Heart left ventricle (tissue), 13 donors: ENCODE results near the gene PRAMEF20.
"Not testable (repeated sequence)": the region's sequence is repeated elsewhere in the genome, so short reads cannot be mapped to it uniquely, and the experiment has no call there.

Source experiments
- POLR2A ChIP-seq, 2 donors: fragments of 450-650 bp; IDR thresholded peaks; one replicate each; pipeline ENCODE4 v1.6.1; 2017; ENCODE audit warnings: antibody characterized with exemption in 2 of 2, mild to moderate bottlenecking in 2 of 2, moderate library complexity in 2 of 2
- TF ChIP-seq, protein P1 (sequence below), 12 donors: fragments of 200-600 bp; sonication (generic) in 4 of 12; IDR thresholded peaks; one replicate each; pipeline versions ENCODE4 v1.5.0 to v1.8.0; 2018 to 2022; ENCODE audit warnings: antibody characterized with exemption in 12 of 12, mild to moderate bottlenecking in 5 of 12
- donor health status: ischemic (EF 13 %, LVEDD 7.1; RV severe dilation, severe dysfunction).
- donor health status: DM: no; HTN: yes; CAD: no.
- donor health status: DM: no; HTN: no; CAD: no.
- donor health status: ischemic (EF 25% LVEDD 6.9; RV normal size, moderate dysfunction).
- donor health status: ischemic (EF 25% LVEDD 5.7; RV mildly dilated, moderate dysfunction).
- donor health status: ischemic (EF 35%, LVEDD 5.7; RV mildly dilated, moderate dysfunction).
- donor health status: nonischemic (EF 11% LVEDD 7.7; RV severe dilation, severe dysfunction).
- donor health status: DM: yes; HTN: yes; CAD: no.
- donor health status: PGD.
- donor health status: ischemic (EF 29% LVEDD 5.4; RV normal size, mild dysfunction).
- donor health status: nonischemic (EF 23%, LVEDD 6.1; RV moderate dilation, normal function).

DNA sequence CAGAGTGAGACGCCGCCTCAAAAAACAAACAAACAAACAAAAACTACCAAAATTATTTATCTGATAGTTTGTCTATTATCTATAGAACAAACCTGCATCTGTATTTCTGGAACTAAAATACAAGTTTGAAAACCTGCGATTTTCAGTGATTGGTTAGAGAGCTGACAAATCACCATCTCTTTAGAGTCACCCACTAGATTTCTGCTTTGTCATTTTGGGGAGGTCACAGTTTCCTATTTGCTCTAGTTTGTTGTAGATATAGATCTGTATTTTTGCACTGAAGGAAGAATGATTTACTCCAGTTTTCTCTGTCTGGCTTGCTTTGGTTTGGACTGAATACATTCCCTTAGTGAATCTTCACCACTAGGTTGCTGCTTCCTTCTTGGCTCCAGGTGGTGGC lies 43.7 kb upstream of the PRAMEF20 start:
- TF ChIP-seq, protein P1, sequence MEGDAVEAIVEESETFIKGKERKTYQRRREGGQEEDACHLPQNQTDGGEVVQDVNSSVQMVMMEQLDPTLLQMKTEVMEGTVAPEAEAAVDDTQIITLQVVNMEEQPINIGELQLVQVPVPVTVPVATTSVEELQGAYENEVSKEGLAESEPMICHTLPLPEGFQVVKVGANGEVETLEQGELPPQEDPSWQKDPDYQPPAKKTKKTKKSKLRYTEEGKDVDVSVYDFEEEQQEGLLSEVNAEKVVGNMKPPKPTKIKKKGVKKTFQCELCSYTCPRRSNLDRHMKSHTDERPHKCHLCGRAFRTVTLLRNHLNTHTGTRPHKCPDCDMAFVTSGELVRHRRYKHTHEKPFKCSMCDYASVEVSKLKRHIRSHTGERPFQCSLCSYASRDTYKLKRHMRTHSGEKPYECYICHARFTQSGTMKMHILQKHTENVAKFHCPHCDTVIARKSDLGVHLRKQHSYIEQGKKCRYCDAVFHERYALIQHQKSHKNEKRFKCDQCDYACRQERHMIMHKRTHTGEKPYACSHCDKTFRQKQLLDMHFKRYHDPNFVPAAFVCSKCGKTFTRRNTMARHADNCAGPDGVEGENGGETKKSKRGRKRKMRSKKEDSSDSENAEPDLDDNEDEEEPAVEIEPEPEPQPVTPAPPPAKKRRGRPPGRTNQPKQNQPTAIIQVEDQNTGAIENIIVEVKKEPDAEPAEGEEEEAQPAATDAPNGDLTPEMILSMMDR (IDR thresholded peaks at IDR 0.05): not testable (repeated sequence)
- TF ChIP-seq POLR2A (IDR thresholded peaks at IDR 0.05): not testable (repeated sequence)
